Measurements from ENCODE around the gene PRKD2. TPM values are rescaled to one million over a fixed set of nuclear protein-coding genes. Genes with fewer than 3 reads are reported as not detected.

The PRKD2 gene
- total RNA-seq, 1 experiment from 2014 or later = 98.3 TPM

DNA sequence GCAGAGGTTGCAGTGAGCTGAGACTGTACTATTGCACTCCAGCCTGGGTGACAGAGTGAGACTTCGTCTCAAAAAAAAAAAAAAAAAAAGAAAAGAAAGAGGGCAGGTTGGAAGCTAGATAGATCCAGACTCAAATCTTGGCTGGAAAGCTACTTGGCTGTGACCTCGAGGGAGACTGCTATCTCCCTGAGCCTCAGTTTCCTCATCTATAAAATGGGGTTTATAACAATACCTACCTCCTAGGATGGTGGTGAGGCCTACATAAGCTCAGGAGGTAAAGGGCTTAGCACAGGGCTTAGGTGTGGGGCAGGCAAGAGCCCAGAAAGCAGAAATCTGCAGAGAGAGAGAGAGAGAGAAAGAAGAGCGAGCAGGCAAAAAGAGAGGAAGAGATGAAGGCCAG lies 31.7 kb downstream of the PRKD2 start:
- TF ChIP-seq, protein P1, sequence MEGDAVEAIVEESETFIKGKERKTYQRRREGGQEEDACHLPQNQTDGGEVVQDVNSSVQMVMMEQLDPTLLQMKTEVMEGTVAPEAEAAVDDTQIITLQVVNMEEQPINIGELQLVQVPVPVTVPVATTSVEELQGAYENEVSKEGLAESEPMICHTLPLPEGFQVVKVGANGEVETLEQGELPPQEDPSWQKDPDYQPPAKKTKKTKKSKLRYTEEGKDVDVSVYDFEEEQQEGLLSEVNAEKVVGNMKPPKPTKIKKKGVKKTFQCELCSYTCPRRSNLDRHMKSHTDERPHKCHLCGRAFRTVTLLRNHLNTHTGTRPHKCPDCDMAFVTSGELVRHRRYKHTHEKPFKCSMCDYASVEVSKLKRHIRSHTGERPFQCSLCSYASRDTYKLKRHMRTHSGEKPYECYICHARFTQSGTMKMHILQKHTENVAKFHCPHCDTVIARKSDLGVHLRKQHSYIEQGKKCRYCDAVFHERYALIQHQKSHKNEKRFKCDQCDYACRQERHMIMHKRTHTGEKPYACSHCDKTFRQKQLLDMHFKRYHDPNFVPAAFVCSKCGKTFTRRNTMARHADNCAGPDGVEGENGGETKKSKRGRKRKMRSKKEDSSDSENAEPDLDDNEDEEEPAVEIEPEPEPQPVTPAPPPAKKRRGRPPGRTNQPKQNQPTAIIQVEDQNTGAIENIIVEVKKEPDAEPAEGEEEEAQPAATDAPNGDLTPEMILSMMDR (IDR thresholded peaks at IDR 0.05; ENCODE audit: unreplicated experiment) = no peak
- Mint-ChIP-seq H3K36me3 (ENCODE audit: insufficient read depth, unreplicated experiment) (peaks cover 75% of the 10 kb centered on the region), H3K27me3 (ENCODE audit: unreplicated experiment) (no peaks in the 10 kb centered on the region), H3K4me3 (ENCODE audit: low read depth, unreplicated experiment) (no peak overlapping the region), H3K4me1 (ENCODE audit: low read depth, unreplicated experiment) (no peaks in the 10 kb centered on the region), H3K9me3 (ENCODE audit: low read depth, unreplicated experiment) (no peaks in the 10 kb centered on the region), H3K27ac (ENCODE audit: unreplicated experiment) (no peak overlapping the region)
- DNase-seq = no peak
- intact Hi-C loops (cut with micrococcal nuclease; ENCODE audit: unreplicated experiment) = no loop called here
- no TSS peak for BruUV-seq (replicated peaks)
- CTCF ChIA-PET = interaction anchor here (0.6 to 0.8 kb wide), 2 partner anchors 23 to 224 kb away, joined by 3 read pairs; no protein-coding TSS in a partner anchor

DNA sequence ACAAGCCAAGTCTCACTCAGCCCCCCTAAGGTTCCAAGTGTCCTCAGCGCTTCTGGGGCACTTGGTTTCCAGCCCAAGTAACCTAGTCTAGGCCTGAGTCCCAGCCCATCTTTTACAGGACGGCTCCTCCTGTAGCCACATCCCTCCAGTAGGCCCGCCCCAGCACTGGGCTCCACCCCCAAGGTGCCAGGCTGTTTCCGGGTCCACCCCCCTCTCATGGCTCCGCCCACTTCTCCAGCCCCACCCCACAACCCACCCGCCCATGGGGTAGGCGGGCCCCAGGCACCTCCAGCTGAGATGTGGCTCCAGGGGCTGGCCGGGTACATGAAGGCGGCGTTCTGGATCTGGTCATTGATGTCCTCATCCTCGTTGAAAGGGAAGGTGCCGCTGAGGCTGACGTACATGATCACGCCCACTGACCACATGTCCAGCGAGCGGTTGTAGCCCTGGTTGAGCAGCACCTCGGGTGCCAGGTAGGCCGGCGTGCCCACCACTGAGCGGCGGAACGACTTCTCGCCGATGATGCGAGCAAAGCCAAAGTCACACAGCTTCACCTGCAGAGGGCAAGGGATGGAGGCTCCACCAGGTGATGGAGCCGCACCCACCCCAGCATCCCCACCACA lies 38.7 kb downstream of the PRKD2 start:
- Mint-ChIP-seq H3K4me1 (ENCODE audit: low read depth, unreplicated experiment) (no peaks in the 10 kb centered on the region), H3K27me3 (ENCODE audit: unreplicated experiment) (no peaks in the 10 kb centered on the region), H3K4me3 (ENCODE audit: low read depth, unreplicated experiment) (no peak overlapping the region), H3K27ac (ENCODE audit: unreplicated experiment) (no peak overlapping the region), H3K9me3 (ENCODE audit: low read depth, unreplicated experiment) (no peaks in the 10 kb centered on the region), H3K36me3 (ENCODE audit: insufficient read depth, unreplicated experiment) (peaks cover 77% of the 10 kb centered on the region)
- CTCF ChIA-PET = no interaction called here
- peak; percentile 55 for DNase-seq
- no TSS peak for BruUV-seq (replicated peaks)
- TF ChIP-seq, protein P1 (IDR thresholded peaks at IDR 0.05; ENCODE audit: unreplicated experiment) = no peak
- intact Hi-C loops (cut with micrococcal nuclease; ENCODE audit: unreplicated experiment) = no loop called here

DNA sequence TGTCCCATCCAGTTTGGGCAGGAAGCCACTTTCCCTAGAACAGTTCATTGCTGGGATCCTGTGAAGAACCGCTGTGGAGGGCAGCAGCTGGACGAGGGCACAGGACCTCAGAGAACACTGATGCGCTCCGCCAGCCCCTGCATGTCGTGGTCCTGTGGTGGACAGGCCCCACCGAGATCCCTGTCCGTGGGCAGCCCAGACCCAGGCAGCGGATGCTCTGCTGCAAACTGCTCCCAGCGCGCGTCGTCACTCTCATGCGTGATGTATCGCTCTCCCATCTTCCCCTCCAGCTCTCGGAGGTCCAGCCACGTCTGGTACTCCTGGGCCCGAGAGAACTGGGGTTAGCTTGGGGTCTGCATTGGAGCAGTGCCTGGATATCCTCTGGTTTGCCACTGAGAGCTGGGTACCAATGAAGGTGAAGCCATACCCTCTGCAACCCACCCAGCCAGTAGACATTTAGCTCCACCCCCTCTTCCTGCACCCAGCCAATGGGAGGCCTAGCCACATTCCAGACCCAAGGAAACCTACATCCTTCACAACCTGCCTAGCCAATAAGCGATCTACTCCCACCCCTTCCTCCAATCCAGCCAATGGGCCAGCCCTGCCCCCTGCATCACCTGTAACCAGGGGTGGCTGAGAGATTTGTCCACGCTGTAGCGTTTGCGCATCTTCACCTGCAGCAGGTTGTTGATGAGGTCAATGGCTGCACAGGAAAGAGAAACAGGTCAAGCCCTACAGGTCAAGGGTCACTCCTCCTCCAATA lies 42.3 kb downstream of the PRKD2 start:
- TF ChIP-seq, protein P1 (IDR thresholded peaks at IDR 0.05; ENCODE audit: unreplicated experiment) = no peak
- Mint-ChIP-seq H3K36me3 (ENCODE audit: insufficient read depth, unreplicated experiment) (peaks cover 50% of the 10 kb centered on the region), H3K9me3 (ENCODE audit: low read depth, unreplicated experiment) (no peaks in the 10 kb centered on the region), H3K4me3 (ENCODE audit: low read depth, unreplicated experiment) (no peak overlapping the region), H3K27ac (ENCODE audit: unreplicated experiment) (peak overlapping the region; percentile 35), H3K27me3 (ENCODE audit: unreplicated experiment) (no peaks in the 10 kb centered on the region), H3K4me1 (ENCODE audit: low read depth, unreplicated experiment) (no peaks in the 10 kb centered on the region)
- TSS peak; percentile 8 for BruUV-seq (replicated peaks)
- CTCF ChIA-PET = interaction anchor here (0.7 to 1.3 kb wide), 2 partner anchors 12 to 177 kb away, joined by 3 to 4 read pairs; no protein-coding TSS in a partner anchor
- DNase-seq = peak; percentile 27
- intact Hi-C loops (cut with micrococcal nuclease; ENCODE audit: unreplicated experiment) = no loop called here

DNA sequence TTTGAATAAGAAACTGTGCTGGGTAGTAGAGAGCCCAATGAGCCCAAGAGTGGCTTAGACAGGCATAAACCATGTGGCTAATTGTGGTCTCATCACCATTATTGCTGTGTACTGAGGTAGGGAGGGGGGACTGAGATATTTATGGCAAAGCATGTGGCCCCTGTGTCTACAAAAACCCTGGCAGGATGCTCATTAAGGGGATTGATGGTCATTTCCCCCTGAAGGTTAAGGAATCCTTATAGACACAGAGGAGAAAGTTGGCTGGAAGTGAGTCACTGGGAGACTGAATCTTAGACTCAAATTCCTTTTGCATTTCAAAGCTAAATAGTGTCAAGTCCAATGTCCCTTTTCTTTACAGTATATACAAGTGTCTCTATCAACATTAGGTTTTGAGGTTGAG lies 46.1 kb downstream of the PRKD2 start:
- H3K27ac Mint-ChIP-seq (ENCODE audit: unreplicated experiment) = no peak overlapping the region
- H3K4me3 Mint-ChIP-seq (ENCODE audit: low read depth, unreplicated experiment) = no peak overlapping the region
- intact Hi-C loops (cut with micrococcal nuclease; ENCODE audit: unreplicated experiment) = no loop called here
- H3K36me3 Mint-ChIP-seq (ENCODE audit: insufficient read depth, unreplicated experiment) = peaks cover 23% of the 10 kb centered on the region
- DNase-seq = no peak
- peaks cover 8% of the 10 kb centered on the region for H3K4me1 Mint-ChIP-seq (ENCODE audit: low read depth, unreplicated experiment)
- no peaks in the 10 kb centered on the region for H3K27me3 Mint-ChIP-seq (ENCODE audit: unreplicated experiment)
- TF ChIP-seq, protein P1 (IDR thresholded peaks at IDR 0.05; ENCODE audit: unreplicated experiment) = no peak
- no peaks in the 10 kb centered on the region for H3K9me3 Mint-ChIP-seq (ENCODE audit: low read depth, unreplicated experiment)
- TSS peak; percentile 30 for BruUV-seq (replicated peaks)
- CTCF ChIA-PET = interaction anchor here (1.4 kb wide), 1 partner anchor 9 kb away, joined by 3 read pairs; no protein-coding TSS in a partner anchor

Data from Calu3 (cell line).